Caki2 (cell line): Measurements from ENCODE around the gene RB1. TPM values are rescaled to one million over a fixed set of nuclear protein-coding genes. Genes with fewer than 3 reads are reported as not detected.

ENCODE experiments used
- DNase-seq: peaks from one replicate; pipeline ENCODE4 v3.0.0-alpha.2; 2015; ENCODE audit warnings: low read depth
- in situ Hi-C: cut with HindIII; loops from 2 replicates; pipeline ENCODE4 v1.10.0; 2016; ENCODE audit warnings: low sequenced_read_pairs, low pct_unique_long_range_greater_than_20kb, mixed read lengths
- total RNA-seq: library from RNA; depleted of rRNA; stranded (reverse); fragments of >200 nt; shearing (Covaris generic); gene quantifications from 2 replicates; pipeline ENCODE4 v1.2.3, GENCODE V29; 2014; ENCODE audit warnings: low replicate concordance

RB1 gene
- total RNA-seq, 1 experiment from 2014 or later = 18.6 TPM

DNA sequence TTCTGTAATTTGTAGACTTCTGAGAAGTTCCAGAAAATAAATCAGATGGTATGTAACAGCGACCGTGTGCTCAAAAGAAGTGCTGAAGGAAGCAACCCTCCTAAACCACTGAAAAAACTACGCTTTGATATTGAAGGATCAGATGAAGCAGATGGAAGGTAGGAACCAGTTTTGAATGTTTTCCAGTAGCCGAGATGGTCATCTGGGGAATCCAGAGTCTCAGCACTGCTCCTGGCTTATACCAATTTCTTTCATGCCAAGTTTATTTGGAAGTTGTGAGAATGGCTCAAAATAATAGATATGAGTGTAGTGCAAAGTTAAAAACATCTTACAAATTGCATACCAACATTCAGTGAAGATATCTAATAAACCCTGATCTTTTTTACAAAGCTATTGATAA, 173.1 kb downstream of the RB1 start:
- in situ Hi-C loops = no loop called here
- no peak for DNase-seq

DNA sequence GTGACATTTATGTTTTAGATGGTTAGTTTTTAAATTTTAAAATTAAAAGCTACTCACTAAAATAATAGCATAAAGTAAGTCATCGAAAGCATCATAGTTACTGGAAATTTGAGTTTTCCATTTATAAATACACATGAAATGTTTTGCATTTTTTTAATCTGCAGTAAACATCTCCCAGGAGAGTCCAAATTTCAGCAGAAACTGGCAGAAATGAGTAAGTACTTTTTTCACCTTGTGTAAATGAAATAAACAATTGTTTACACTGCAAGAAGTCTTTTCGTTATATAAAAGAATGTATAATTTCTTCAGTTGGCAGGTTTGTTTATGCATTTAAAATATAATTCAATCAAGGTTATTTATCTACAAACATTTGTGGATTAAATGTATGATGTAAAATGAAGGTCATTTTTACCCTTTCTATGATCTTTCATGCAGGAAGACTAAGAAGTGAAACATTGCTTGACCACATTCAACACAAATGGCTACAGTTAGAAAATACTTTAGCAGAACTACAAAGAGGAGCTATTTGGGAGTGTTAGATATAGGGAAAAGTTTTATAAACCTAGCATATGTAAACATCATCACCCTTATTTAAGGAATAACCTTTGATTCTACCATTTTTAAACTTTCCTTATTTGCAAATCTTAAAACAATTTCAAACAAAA, 173.8 kb downstream of the RB1 start:
- in situ Hi-C loops = no loop called here
- DNase-seq = no peak

DNA sequence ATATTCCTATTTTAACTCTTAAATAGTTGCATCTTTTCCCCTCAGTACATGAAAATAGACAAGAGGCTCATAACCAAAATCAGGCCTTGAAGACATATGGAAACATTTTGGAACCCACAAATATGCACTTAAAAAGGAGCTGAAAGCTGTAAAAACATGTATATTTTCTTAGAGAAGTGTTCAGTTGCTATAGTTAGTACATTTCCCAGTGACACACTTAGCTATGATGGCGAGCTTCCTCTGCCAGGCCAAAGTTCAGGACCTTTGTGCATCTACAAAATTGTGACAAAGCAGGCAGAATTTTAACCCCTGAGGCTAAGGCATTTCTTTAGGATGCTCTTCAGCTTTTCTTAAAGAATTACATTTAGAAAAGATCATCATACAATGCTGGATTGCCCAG, 174.8 kb downstream of the RB1 start:
- no peak for DNase-seq
- in situ Hi-C loops = no loop called here

DNA sequence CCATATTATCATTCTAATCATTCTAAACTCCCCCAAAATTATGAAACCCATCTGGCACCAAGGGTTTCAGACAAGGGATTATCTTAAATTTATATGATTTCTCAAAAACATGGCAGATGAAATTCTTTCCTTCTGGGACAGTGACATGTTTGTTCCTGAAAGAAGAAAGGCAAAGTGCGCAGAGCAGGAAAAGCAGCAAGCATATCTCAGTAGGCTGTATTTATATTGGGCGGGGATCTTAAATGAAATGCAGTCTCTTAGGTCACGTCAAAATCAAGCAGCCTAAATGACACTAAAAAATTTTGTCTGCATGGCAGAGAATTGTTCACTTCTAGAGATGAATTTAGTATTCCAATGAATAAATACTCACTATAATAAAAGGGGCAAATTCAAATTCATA, 180.0 kb downstream of the RB1 start:
- in situ Hi-C loops = no loop called here
- DNase-seq = no peak

DNA sequence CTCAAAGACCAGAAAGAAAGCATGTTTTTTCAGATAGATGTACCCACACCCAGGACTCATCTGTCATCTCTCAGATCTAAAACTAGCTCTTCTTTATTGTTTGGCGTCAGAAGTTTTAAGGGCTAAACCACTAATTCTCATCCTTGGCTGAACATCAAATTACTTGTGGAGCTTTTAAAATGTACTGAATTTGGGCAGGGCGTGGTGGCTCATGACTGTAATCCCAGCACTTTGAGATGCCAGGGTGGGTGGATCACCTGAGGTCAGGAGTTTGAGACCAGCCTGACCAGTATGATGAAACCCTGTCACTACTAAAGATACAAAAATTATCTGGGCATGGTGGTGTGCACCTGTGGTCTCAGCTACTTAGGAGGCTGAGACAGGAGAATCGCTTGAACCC, 181.9 kb downstream of the RB1 start:
- in situ Hi-C loops = no loop called here

DNA sequence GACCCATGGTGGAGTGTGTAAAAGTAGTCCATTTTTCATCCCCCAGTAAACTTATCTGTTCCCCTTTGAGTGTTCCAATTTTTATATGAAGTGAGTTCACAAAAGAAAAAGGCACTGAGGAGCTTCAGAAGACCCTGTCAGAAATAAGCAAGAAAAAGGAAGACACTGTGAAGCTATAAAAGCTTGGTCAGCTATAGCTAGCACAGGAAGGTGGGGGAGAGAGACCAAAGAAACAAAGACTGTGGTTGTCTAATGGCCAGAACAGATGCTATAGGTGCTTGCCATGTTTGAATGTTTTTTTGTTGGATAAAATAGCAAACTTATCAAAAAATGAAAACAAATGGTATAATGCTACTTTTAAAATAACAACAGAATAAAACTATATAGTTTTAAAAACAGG, 182.8 kb downstream of the RB1 start:
- no peak for DNase-seq
- in situ Hi-C loops = no loop called here

More for the DNA sequence above, 181.9 kb downstream of the RB1 start:
- DNase-seq = no peak

DNA sequence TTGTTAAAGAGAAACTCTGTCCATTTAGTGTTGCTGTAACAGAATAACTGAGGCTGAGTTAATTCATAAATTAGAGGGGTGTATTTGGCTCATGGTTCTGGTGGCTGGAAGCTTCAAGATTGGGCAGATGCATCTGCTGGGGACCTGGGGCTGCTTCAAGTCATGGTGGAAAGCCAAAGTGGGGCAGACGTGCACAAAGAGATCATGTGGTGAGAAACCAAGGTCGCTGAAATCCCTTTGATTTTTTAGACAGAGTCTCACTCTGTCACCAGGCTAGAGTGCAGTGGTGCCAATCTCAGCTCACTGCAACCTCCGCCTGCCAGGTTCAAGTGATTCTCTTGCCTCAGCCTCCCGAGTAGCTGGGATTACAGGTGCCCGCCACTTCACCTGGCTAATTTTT, 183.3 kb downstream of the RB1 start:
- in situ Hi-C loops = no loop called here
- no peak for DNase-seq

DNA sequence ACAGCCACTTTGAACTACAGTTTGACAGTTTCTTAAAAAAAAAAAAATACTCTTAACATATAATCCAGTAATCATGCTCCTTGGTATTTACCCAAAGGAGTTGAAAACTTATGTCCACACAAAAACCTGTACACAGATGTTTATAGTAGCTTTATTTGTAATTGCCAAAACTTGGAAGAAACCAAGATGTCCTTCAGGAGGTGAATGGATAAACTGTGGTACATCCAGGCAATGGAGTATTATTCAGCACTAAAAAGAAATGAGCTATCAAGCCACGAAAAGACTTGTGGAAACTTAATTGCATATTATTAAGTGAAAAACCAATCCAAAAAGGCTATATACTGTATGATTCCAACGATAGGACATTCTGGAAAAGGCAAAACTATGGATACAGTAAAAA, 184.4 kb downstream of the RB1 start:
- no peak for DNase-seq
- in situ Hi-C loops = no loop called here

DNA sequence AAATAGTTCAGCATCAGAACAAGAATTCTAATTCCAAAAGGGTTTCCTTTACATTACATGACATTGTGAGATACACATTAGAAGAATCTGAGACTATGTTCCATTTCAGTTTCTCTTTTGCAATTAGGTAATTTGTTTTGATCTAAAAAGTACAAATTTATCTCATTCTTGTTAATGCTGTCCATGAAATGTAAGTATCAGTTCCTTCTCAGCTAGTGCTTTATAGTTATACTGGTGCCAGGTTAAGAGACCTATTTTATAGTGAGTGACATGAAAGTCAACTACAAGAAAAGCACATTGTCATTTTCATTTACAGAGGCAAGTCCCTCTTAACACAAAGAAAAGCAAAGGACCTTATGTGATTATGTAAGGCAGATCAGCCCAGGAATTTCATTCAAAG, 185.4 kb downstream of the RB1 start:
- in situ Hi-C loops = no loop called here
- no peak for DNase-seq

DNA sequence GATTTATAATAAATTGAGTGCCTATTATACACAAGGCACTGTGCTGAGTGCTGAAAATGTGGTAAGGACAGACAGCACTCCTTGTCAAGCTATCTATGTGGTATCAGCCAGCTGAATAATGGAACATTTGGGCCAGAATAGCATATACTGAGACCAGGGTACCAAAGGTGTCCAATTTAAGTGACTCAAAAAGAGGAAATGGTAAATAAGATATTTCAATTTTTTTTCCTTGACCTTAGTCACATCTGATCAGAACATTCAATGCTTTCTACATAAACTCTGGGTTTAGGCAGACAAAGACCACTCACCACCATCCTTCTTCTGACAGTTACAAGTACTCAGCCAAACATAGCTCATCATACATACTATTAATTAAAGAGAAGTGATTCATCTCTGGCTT, 186.1 kb downstream of the RB1 start:
- in situ Hi-C loops = no loop called here
- no peak for DNase-seq

DNA sequence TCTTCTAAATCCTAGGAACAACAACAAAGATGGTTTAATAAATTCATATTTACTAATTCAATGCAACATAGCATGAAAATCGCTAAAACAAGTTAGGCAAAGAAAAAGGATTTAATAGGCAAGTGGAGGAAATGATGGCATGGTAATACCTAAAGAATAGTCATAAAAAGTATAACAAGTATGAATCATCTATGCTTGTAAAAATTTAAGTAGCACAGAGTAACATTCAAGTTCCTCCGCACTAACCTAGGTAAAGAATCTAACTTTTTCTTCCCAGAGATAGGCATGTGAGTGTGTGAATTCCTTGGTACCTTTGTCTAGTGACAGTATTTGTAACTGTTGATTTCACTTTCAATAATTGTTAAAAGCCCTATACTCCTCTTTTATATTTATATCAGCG, 186.7 kb downstream of the RB1 start:
- no peak for DNase-seq
- in situ Hi-C loops = no loop called here

DNA sequence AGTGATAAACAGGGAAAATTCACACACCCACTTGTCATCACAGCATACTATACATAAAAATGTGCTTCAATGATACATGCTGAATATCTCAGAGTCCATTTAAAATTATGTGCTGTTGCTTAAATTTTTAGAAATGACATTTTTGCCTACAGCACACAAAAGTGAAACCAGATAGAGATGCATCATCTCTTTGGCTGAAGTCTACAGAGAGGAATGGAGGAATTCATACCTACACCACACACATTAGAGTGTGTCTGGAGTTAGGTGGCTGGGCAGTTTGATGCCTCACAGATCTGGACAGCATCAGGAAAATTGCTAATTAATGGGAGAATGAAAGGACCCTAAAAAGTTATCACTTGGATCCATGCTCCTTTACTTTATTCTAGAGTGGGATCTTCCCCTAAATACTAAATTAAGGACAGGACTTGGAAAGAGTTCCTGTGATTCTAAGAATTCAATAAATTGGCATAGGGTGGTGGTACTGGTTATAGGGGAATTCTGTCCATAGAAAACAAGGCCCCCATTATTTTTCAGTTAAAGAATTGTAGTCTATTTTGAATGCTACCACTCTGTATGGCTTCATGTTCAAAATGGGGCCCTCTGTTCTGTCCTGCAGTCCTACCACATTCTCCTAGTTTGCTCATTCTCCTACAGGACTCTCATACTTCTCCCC, 188.0 kb downstream of the RB1 start:
- in situ Hi-C loops = no loop called here
- no peak for DNase-seq

DNA sequence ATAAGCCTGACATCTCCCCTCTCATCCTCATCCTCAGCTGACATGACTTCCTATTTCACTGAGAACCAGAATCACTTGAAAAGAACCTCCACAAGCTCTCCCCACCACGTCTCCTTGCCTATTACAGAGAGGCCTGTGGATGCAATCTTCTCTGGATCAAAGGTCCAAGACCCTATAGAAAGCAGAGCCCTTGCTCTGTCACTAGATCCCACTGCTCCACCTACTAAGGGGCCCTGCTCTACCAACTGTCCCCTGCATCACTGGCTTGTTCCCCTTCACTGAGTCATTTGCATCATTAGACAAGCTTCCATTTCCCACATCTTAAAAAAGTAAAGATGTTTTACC, 188.5 kb downstream of the RB1 start:
- in situ Hi-C loops = no loop called here

DNA sequence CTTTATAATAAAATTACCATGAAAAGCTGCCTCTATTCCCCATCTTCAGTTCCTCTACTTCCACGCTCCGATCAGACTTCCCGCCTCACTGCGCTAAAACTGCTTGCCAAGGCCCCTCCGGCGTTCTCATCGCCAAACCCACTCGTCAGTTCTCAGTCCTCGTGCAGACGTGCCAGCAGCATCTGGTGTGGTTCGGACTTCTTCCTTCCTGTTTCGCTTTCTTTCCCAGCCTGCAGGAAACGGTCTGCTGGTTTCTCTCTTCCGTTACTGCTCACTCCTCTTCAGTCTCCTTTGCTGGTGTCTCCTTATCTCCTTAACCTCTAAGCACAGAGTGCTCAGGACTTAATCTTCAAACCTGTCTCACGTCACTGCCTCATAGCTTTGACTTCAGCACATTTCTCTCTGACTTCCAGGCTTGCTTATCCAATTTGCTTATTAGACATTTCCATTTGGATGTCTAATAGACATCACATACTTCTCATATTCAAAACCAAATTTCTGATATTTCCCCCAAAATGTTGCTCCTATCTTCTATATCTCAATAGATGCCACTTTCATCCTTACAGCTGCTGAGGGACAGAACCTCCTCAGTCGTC, 189.0 kb downstream of the RB1 start:
- in situ Hi-C loops = no loop called here
- DNase-seq = no peak

More for the DNA sequence above, 188.5 kb downstream of the RB1 start:
- DNase-seq = no peak

DNA sequence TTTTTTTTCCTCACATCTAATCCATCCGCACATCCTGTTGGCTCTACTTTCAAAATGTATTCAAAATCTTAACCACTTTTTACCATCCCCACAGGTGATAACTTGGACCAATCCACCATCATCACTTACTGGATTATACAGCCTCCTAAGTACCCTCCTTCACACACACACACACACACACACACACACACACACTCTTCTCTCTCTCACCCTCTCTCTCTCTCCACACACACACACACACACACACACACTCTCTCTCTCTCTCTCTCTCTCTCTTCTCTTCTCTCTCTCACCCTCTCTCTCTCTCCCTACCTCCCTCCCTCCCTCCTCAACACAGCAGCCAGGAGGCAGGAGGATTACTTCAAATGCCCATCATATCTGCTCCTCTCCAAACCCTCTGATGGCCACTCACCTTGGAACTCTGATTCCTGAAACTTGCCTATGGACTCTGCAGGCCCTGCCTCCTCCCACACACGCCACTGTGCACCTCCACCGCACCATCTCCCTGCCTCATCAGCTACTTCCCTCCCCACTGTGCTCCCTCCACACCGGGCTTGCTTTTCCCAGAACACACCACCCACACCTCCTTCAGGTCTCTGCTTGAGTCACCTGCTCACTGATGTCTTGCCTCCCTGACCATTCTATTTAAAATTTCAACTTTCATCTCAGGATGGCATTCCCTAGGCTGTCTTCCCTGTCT, 189.7 kb downstream of the RB1 start:
- in situ Hi-C loops = no loop called here
- no peak for DNase-seq

DNA sequence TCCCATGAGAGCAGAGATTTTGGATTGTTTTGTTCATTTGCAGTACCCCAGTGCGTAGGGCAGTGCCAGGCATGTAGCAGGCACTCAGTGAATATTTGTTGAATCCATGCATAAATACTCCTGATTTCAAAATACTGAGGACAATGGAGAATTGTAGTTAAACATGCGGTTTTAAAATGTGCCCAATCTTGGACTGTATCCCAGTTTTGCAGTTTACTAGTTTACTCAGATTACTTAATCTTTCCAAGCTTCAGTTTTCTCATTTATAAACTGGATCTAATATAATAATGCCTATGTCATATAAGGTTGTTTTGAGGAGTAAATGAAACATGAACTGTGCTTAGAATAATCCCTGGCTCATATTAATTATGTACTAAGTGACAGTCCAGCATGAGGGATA, 190.3 kb downstream of the RB1 start:
- DNase-seq = no peak
- in situ Hi-C loops = no loop called here

DNA sequence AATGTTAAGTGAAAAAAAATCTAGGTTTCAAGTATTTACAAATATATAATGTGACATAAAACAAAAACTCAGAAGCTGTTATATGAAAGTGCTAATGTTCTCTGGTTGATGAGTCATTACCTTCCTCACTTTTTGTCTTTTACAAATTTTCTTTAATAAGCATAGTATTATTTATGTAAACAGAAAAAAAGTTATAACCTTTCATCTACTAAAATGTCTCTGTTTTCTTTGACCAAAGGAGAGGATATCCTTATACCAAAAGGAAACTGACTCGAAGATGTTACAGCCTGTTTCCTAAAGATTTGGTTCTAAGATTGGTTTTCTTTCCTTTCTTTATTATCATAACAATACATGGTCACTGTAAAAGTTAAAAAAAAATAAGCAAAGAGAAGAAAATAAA, 191.3 kb downstream of the RB1 start:
- in situ Hi-C loops = no loop called here
- DNase-seq = no peak

DNA sequence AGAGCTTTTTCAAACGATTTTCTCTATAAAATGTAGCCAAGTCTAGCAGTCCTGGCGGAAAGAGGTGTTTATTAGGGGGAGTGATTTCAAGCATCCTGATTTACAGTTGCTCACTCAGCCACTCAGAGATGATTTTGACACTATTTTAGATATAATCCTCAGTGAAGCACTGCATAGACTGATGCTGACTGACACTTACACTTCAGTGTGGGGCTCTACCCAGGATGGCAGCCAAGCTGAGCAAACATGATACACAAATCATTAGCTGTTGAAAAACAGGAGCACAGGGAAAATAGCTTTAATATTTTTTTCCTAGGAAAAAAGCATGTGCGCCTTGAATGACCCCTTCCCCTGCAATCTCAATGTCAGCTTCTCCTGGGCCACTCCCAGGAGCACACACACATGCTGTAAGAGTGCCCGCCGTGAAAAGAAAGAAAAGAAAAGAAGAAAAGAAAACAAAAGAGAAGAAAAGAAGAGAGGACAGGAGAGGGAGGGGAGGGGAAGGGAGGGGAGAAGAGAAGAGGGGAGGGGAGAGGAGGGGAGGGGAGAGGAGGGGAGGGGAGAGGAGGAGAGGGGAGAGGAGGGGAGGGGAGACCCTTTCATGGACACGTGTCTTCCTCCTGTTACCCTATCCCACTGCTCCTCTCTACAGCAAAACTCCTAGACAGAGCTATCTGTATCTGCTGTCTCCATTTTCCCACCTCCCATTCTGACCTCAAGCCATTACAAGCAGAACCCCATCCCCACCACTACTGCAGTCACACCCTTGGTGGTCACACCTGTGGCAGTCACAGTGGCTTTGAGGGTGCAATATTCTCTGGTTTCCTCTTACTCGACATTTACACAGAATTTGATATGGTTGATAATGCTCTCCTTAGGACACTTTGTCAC, 193.0 kb downstream of the RB1 start:
- in situ Hi-C loops = no loop called here
- no peak for DNase-seq

DNA sequence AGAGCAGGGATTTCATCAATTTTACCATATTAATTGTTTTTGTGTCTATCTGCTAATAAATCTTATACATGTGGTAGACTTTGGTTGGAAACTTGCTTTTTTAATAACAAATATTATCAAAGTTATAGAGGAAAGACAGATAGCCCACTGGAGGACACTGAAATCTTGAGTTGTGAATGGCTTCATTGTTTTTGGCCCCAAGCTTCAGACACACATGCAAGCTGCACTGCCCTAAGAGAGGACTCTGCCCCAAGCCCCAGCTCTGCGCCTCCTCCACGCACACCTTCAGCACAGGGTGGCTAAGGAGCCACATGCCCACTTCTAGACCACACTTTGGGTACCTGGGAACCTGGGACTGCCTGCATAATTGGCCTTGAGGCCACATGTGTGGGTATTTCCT, 194.1 kb downstream of the RB1 start:
- in situ Hi-C loops = no loop called here
- no peak for DNase-seq
